H1 (cell line): ENCODE data around the gene PHACTR1. TPM values are rescaled to one million over a fixed set of nuclear protein-coding genes. Genes with fewer than 3 reads are reported as not detected.

Experiments used
- CTCF ChIA-PET: fragments of 300-600 bp; sonication (Branson Sonifier 250); formaldehyde crosslinking; loops from one replicate; lab custom pipeline; 2021; ENCODE audit not compliant: partially characterized antibody; lab: Charles Lee
- POLR2A ChIA-PET: fragments of 300-600 bp; sonication (Branson Sonifier 250); formaldehyde crosslinking; loops from one replicate; lab custom pipeline; 2021; ENCODE audit warnings: inconsistent platforms; ENCODE audit not compliant: partially characterized antibody; lab: Charles Lee
- DNase-seq, 2 experiments: peaks; one replicate each; pipeline versions ENCODE4 v3.0.0 to v3.0.0-alpha.2; 2010 to 2022; ENCODE audit warnings: low spot score in 2 of 2, low read depth in 1 of 2, mixed read lengths in 1 of 2
- FAIRE-seq: peaks from 2 replicates; lab custom pipeline; 2011; peaks lifted over from hg19 to GRCh38; lab: Jason Lieb, UNC
- H2AFZ ChIP-seq: 2 replicates; pipeline ENCODE4 v1.8.1; 2012; ENCODE audit warnings: low read length, inconsistent platforms
- H2AK5ac ChIP-seq: 2 replicates; pipeline ENCODE4 v1.6.1; 2013; ENCODE audit warnings: low read depth, low read length
- H2BK120ac ChIP-seq: replicated peaks from 2 replicates; pipeline ENCODE3; 2013; ENCODE audit warnings: low read depth, low read length, inconsistent platforms
- H2BK12ac ChIP-seq: 2 replicates; pipeline ENCODE4 v1.6.1; 2013; ENCODE audit warnings: low read depth, low read length
- H2BK15ac ChIP-seq: 2 replicates; pipeline ENCODE4 v1.6.1; 2013; ENCODE audit warnings: low read length
- H2BK20ac ChIP-seq: 2 replicates; pipeline ENCODE4 v1.6.1; 2013; ENCODE audit warnings: low read length
- H2BK5ac ChIP-seq: 2 replicates; pipeline ENCODE4 v1.6.1; 2013; ENCODE audit warnings: low read depth, low read length
- H3K14ac ChIP-seq: 2 replicates; pipeline ENCODE4 v1.6.1; 2013; ENCODE audit warnings: inconsistent platforms; ENCODE audit not compliant: insufficient read length
- H3K18ac ChIP-seq: 2 replicates; pipeline ENCODE4 v1.6.1; 2013; ENCODE audit warnings: low read length; ENCODE audit errors: extremely low read depth
- H3K23ac ChIP-seq: 2 replicates; pipeline ENCODE4 v1.6.1; 2013; ENCODE audit warnings: inconsistent platforms; ENCODE audit not compliant: insufficient read length
- H3K23me2 ChIP-seq: 2 replicates; pipeline ENCODE4 v1.6.1; 2013; ENCODE audit warnings: low read depth, low read length
- H3K27ac ChIP-seq: 2 replicates; pipeline ENCODE4 v1.6.1; 2011; ENCODE audit warnings: low read depth, low read length, inconsistent platforms
- H3K27me3 ChIP-seq, 4 experiments: replicated peaks in 1 of 4; 1 replicate in 1 of 4; 2 replicates in 3 of 4; pipeline versions ENCODE4 v1.6.1 to v1.8.1; 2011 to 2013; ENCODE audit warnings: low read length in 3 of 4, mild to moderate bottlenecking in 3 of 4, inconsistent platforms in 2 of 4, mixed read lengths in 2 of 4, moderate library complexity in 1 of 4; ENCODE audit not compliant: control insufficient read depth in 3 of 4, insufficient read depth in 3 of 4; ENCODE audit errors: extremely low read depth in 1 of 4
- H3K36me3 ChIP-seq, 4 experiments: 2 replicates each; pipeline versions ENCODE4 v1.6.1 to v1.8.1; 2011 to 2013; ENCODE audit warnings: mild to moderate bottlenecking in 4 of 4, low read length in 3 of 4, moderate library complexity in 2 of 4, control low read depth in 1 of 4, inconsistent platforms in 1 of 4; ENCODE audit not compliant: insufficient read depth in 4 of 4, control insufficient read depth in 2 of 4
- H3K4ac ChIP-seq: replicated peaks from 2 replicates; pipeline ENCODE3; 2013; ENCODE audit warnings: low read length, low read depth, mixed read lengths, inconsistent platforms; ENCODE audit not compliant: insufficient read length
- H3K4me1 ChIP-seq, 4 experiments: replicated peaks in 1 of 4; 1 replicate in 1 of 4; 2 replicates in 3 of 4; pipeline versions ENCODE4 v1.6.1 to v1.8.1; 2011 to 2013; ENCODE audit warnings: low read length in 3 of 4, inconsistent platforms in 2 of 4, mixed read lengths in 1 of 4; ENCODE audit not compliant: insufficient read depth in 4 of 4, control insufficient read depth in 3 of 4
- H3K4me2 ChIP-seq, 2 experiments: 2 replicates each; pipeline versions ENCODE4 v1.6.1 to v1.8.1; 2011 to 2013; ENCODE audit warnings: low read depth in 2 of 2, low read length in 2 of 2, control low read depth in 1 of 2, inconsistent platforms in 1 of 2, mild to moderate bottlenecking in 1 of 2; ENCODE audit not compliant: insufficient read depth in 1 of 2
- H3K4me3 ChIP-seq, 4 experiments: fragments of 200-600, 300-600 bp in 1 of 4; sonication (generic), shearing (Covaris generic), sonication (Bioruptor Twin) in 1 of 4; 2 replicates each; pipeline versions ENCODE4 v1.5.1 to v1.8.1; 2011 to 2016; ENCODE audit warnings: low read length in 4 of 4, low read depth in 3 of 4, control low read depth in 2 of 4, inconsistent platforms in 2 of 4, mild to moderate bottlenecking in 2 of 4, mixed read lengths in 1 of 4, moderate library complexity in 1 of 4; ENCODE audit not compliant: insufficient read depth in 2 of 4; ENCODE audit errors: extremely low read depth in 1 of 4
- H3K56ac ChIP-seq: replicated peaks from 2 replicates; pipeline ENCODE3; 2013; ENCODE audit warnings: low read depth, mild to moderate bottlenecking, mixed read lengths, low read length, inconsistent platforms; ENCODE audit not compliant: insufficient read length
- H3K79me1 ChIP-seq: 2 replicates; pipeline ENCODE4 v1.6.1; 2013; ENCODE audit warnings: low read depth, low read length, control low read depth
- H3K79me2 ChIP-seq, 2 experiments: 2 replicates each; pipeline versions ENCODE4 v1.6.1 to v1.8.1; 2012 to 2013; ENCODE audit warnings: low read length in 2 of 2, mild to moderate bottlenecking in 2 of 2, inconsistent platforms in 1 of 2; ENCODE audit not compliant: insufficient read depth in 2 of 2, control insufficient read depth in 1 of 2
- H3K9ac ChIP-seq, 4 experiments: replicated peaks in 1 of 4; 1 replicate in 1 of 4; 2 replicates in 3 of 4; pipeline versions ENCODE4 v1.6.1 to v1.8.1; 2011 to 2013; ENCODE audit warnings: low read depth in 3 of 4, low read length in 3 of 4, control low read depth in 2 of 4, mild to moderate bottlenecking in 2 of 4, moderate library complexity in 2 of 4, inconsistent platforms in 1 of 4; ENCODE audit errors: extremely low read depth in 1 of 4
- H3K9me3 ChIP-seq, 2 experiments: 2 replicates each; pipeline versions ENCODE4 v1.6.1 to v1.8.1; 2012 to 2013; ENCODE audit warnings: mild to moderate bottlenecking in 2 of 2, moderate library complexity in 2 of 2, control low read depth in 1 of 2, inconsistent platforms in 1 of 2, low read depth in 1 of 2, low read length in 1 of 2, mixed read lengths in 1 of 2; ENCODE audit not compliant: insufficient read depth in 2 of 2
- H4K20me1 ChIP-seq, 2 experiments: replicated peaks in 1 of 2; 2 replicates each; pipeline versions ENCODE3 to v1.8.1; 2011 to 2013; ENCODE audit warnings: inconsistent platforms in 2 of 2, low read length in 2 of 2, mild to moderate bottlenecking in 1 of 2; ENCODE audit not compliant: insufficient read depth in 2 of 2, control insufficient read depth in 1 of 2
- H4K5ac ChIP-seq: 2 replicates; pipeline ENCODE4 v1.6.1; 2013; ENCODE audit warnings: low read length, low read depth, mixed read lengths, inconsistent platforms; ENCODE audit not compliant: insufficient read length
- H4K8ac ChIP-seq: 2 replicates; pipeline ENCODE4 v1.8.0; 2013; ENCODE audit warnings: mild to moderate bottlenecking, moderate library complexity, low read length, inconsistent platforms; ENCODE audit not compliant: insufficient read depth; ENCODE audit errors: extremely low read depth
- H4K91ac ChIP-seq: replicated peaks from 2 replicates; pipeline ENCODE3; 2013; ENCODE audit warnings: low read length, mixed read lengths, inconsistent platforms; ENCODE audit not compliant: insufficient read length
- BCL11A ChIP-seq, 2 experiments: IDR thresholded peaks; one replicate each; pipeline ENCODE4 v1.6.1; 2011; ENCODE audit warnings: low read depth in 2 of 2, low read length in 2 of 2, mild to moderate bottlenecking in 2 of 2
- BRCA1 ChIP-seq: IDR thresholded peaks from 2 replicates; pipeline ENCODE4 v1.6.1; 2012; ENCODE audit warnings: low read depth, low read length, improper control_type of control experiment
- CHD1 ChIP-seq: IDR thresholded peaks from 2 replicates; pipeline ENCODE4 v1.6.1; 2012; ENCODE audit warnings: low read depth, low read length, improper control_type of control experiment
- HDAC6 ChIP-seq: IDR thresholded peaks from one replicate; pipeline ENCODE4 v1.7.1; 2012; ENCODE audit warnings: low read depth, mild to moderate bottlenecking, inconsistent platforms, low read length, moderate library complexity
- POLR2AphosphoS5 ChIP-seq: IDR thresholded peaks from 2 replicates; pipeline ENCODE4 v1.6.1; 2011; ENCODE audit warnings: low read depth, low read length
- RNF2 ChIP-seq: fragments of 200-900, 300-1000 bp; sonication (generic); IDR thresholded peaks from 2 replicates; pipeline ENCODE4 v1.7.1; 2016; ENCODE audit warnings: borderline replicate concordance, low read depth, mild to moderate bottlenecking, antibody characterized with exemption, low read length; ENCODE audit not compliant: poor library complexity, severe bottlenecking; ENCODE audit errors: missing control alignments
- YY1 ChIP-seq: IDR thresholded peaks from 2 replicates; pipeline ENCODE4 v1.6.1; 2011; ENCODE audit warnings: low read depth, mild to moderate bottlenecking, low read length
- WGBS, 2 experiments: shearing (Covaris generic) in 1 of 2; methylation state at CpG; one replicate each; pipeline versions ENCODE4 v1.1.6 to v1.1.7; 2013 to 2015; ENCODE audit warnings: low lambda C conversion rate in 2 of 2, mixed read lengths in 2 of 2, inconsistent platforms in 1 of 2, low coverage in 1 of 2, missing lambda C conversion rate in 1 of 2; ENCODE audit not compliant: insufficient replicate concordance in 2 of 2, insufficient coverage in 1 of 2, insufficient read length in 1 of 2; ENCODE audit errors: extremely low coverage in 1 of 2, missing lambda C conversion rate in 1 of 2; 5-methylcytosine and 5-hydroxymethylcytosine counted together
- polyA plus RNA-seq, 7 experiments: library from polyadenylated mRNA; depleted of rRNA in 3 of 7; stranded (reverse) in 5 of 7; unstranded in 2 of 7; fragments of >200 nt in 5 of 7; fragments of 200-250 nt in 2 of 7; gene quantifications; 1 replicate in 5 of 7; 2 replicates in 1 of 7; 4 replicates in 1 of 7; pipeline versions ENCODE4 v1.2.1 to v1.2.3, GENCODE V29; 2011 to 2013; ENCODE audit warnings: missing spikeins in 2 of 7, mixed read lengths in 2 of 7
- total RNA-seq: library from RNA; stranded (reverse); fragmentation: NEBNext Ultra II Directional; extraction: Animal tissue kit (Norgen Biotek cat#: 25700); gene quantifications from 2 replicates; pipeline ENCODE4 v1.2.1, GENCODE V29; 2021

PHACTR1 gene
- total and polyA plus RNA-seq, 2 of the 8 experiments (the other 6 are each of a cell fraction or from before 2014, with no cell fraction given) = 3.9 to 17.1 TPM

- Histone ChIP-seq H2BK15ac (no peak overlapping the region), H4K20me1 (no peaks in the 10 kb centered on the region), H3K4ac (no peak overlapping the region), H3K4me3 (no peak overlapping the region), H3K79me1 (no peaks in the 10 kb centered on the region), H2BK20ac (no peak overlapping the region), H2BK120ac (no peak overlapping the region), H3K9me3 (no peaks in the 10 kb centered on the region), H3K56ac (no peak overlapping the region), H3K4me2 (no peak overlapping the region), H3K27me3 (no peaks in the 10 kb centered on the region), H3K36me3 (no peaks in the 10 kb centered on the region), H4K8ac (no peak overlapping the region), H3K4me1 (peaks cover 0 to 14% (median under 1%) of the 10 kb centered on the region in 4 experiments; a peak in 5 of 7 replicates), H3K14ac (no peak overlapping the region), H2AK5ac (no peak overlapping the region), H3K79me2 (no peaks in the 10 kb centered on the region), H4K91ac (no peak overlapping the region), H3K23me2 (no peaks in the 10 kb centered on the region), H4K5ac (no peak overlapping the region), H3K27ac (no peak overlapping the region), H3K23ac (no peak overlapping the region), H3K9ac (no peak overlapping the region), H2BK5ac (no peak overlapping the region), H2BK12ac (no peak overlapping the region), H3K18ac (no peak overlapping the region), H2AFZ (no peak overlapping the region)
- FAIRE-seq (no peak), DNase-seq (no peak)
- 95% methylated on average over 5 of the region's 5 CpGs; no CpG with 5 or more reads in 1 of the 2 experiments for WGBS, 2 experiments
- CTCF ChIA-PET = no interaction called here
- POLR2A ChIA-PET = no interaction called here
- TF ChIP-seq CHD1 (no peak), POLR2AphosphoS5 (no peak), BRCA1 (no peak), BCL11A (IDR thresholded peaks at IDR 0.05; ENCODE audit: low read depth in 2 of 2, low read length in 2 of 2) (no peak), YY1 (no peak), RNF2 (no peak), HDAC6 (no peak)
Measured at GRCh38 chr6:12916006-12916405, 199.4 kb downstream of the PHACTR1 start.
